GM15510 (cell line): ENCODE measurements around the gene CUX1.
A peak's percentile ranks its signal among the peaks of the same experiment; 100 is the strongest.

ENCODE experiments used
- POLR2A ChIP-seq: IDR thresholded peaks from 3 replicates; pipeline ENCODE4 v1.6.1; 2011; ENCODE audit warnings: borderline replicate concordance; ENCODE audit not compliant: insufficient read length; ENCODE audit errors: extremely low read depth

CUX1 gene

DNA sequence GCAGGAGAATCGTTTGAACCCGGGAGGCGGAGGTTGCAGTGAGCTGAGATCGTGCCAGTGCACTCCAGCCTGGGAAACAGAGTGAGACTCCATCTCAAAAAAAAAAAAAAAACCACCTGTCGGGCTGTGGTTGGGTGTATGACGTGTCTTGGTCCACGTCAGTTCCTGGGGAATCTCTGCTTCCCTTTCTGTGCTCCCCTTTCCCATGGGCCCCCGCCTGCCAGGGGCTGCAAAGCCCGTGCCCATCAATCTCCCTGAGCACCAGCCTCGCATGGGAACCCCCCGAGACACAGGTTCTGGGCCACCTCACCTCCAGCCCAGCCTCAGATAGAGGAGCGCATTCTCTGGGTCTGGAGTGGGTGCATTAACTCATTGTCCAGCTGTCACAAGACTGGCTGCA, 467.0 kb downstream of the CUX1 start:
- TF ChIP-seq POLR2A = no peak

DNA sequence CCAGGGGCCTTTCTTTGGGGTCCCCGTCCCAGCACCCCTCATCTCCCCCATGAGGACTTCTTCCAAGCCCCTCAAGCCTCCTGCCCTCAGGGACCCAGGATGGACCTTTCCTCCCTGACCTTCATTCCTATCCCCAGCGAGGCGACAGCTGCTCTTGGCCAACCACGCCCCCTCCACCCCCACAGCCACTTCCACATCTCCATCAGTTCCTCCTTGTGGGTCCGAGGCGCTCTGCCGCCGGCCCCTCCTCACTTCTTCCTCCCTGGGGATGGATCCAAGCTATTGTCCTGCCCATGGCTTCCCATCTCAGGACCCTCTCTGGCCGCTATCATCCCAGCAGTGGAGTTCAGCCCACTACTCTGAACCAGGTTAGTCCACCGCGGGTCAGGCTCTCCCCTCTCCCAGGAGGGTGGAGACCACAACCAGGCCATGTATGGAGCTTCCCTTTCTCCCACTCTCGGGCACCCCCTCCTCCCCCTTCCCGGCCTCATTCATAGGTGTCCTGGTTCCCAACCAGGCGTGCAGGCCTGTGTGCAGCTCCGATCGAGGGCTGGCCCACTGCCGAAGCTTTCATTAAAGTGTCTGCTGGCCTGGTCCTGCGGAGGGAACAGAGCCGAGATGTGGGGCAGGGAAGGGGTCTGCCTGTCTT, 467.6 kb downstream of the CUX1 start:
- TF ChIP-seq POLR2A = no peak

DNA sequence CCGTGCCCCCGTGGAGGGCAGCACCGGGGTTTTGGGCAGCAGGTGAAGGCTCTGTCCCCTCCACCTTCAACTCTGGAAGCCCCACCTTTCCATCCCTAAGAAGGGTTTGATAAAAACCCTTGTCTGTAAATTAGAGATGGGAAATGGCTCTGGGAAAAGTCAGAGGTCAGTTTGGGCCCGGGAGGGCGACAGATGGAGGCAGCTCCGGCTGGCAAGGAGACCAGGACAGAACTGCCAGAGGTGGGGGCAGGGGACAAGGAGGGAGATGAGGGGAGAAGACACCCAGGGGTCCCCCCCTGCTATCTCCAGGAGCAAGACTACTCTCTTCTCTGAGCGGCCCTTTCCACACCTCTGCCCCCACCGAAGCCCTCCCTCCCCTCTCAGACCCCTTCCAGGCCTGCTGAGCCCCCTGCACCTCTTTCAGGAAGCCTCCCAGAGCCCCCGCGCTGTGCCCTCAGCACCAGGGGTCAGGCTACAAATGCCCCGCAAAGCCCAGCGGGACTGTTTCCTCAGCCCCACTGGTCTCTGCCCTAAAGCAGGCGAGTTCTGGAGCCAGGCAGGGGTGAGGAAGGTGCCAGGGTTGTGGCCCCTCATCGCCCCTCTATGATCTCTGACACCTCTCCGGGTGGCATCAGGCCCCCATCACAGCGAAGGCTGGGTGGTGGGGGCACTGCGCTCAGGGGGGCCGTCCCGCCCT, 468.3 kb downstream of the CUX1 start:
- no peak for TF ChIP-seq POLR2A

DNA sequence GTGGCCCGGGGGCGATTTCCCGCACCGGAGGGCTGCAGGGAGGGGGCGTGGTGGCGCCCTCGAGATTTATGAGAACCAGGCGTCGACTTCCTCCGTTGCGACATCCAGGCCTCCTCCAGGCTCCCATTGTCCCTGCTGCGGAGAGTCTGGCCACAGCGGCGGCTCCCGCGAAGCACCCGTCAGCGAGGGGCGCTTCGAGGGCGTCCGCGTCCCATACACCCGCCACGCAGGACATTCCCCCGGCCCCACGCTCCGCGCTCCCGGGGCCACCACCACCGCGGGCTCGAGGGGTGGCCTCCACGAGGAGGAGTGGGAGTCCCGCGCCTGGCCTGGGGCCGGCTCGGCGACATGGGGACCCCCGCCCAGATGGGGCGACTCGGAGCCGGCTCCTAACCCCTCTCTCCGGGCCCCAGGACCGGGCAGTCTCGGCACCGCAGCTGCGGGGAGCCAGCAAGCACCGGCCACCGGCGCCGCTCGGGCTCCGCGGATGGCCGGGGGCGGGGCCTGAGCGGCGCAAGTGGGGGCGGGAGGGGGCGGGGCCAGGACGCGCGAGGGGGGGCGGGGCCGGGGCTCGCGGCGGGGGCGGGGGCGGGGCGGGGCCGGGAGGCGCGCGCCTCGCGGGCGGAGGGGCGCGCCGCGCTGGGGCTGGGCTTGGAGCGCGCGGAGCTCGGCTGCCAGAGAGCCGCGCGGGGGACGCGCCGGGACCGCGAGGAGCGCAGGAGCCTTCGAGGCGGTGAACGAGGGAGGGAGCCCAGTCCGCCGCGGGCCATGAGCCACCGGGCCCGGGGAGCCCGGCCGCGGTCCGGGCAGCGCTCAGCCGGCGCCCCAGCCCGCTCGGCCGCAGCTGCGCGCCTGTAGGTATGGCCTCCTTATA, 469.0 kb downstream of the CUX1 start, which contains the start of gene SH2B2:
Gene SH2B2 (plus strand): TSS at position 632 of the 874 bp plus-strand sequence. CDS start 13,683 bp downstream, outside the sequence.
- peak; percentile 55 for TF ChIP-seq POLR2A

DNA sequence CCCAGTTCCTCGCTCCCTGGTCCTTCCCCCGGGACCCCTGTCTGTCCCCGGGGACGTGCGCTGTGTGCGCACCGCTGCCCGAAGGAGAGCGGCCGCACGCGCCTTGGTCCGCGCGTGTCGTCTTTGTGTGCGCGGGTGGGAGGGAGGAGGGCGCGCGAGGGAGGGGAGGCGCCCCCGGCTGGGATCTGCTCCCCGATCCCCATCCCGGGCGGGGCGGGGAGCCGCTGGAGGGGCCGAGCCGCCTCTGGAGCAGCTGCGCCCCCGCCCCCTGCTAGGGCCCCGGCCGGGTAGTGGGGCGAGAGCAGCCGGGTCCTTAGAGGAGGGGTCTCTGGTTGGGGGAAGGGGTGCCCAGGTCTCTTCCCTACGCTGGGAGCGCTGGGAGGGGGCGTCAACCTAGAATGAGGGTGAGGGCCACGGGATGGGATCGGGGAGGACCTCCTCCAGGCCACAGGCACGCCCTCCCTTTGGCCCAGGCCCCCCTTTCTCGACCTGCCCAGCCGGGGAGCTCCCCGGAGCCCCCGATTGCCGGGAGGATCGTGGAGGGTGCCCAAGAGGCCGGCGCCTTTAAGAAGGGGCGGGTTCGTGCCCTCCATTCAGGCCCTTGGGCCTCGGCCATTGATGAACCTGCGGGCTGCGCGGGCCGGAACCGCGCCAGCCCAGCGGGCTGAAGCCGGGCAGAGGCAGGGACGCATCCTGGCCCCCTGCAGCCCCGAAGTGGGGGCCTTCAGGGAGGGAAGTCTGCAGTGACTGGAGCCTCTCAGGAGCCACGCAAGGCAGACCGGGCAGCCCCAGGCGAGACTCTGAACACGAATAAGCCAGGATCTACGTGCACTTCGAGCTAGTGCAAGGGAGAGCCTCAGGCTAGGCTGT, 469.9 kb downstream of the CUX1 start:
- TF ChIP-seq POLR2A = no peak

DNA sequence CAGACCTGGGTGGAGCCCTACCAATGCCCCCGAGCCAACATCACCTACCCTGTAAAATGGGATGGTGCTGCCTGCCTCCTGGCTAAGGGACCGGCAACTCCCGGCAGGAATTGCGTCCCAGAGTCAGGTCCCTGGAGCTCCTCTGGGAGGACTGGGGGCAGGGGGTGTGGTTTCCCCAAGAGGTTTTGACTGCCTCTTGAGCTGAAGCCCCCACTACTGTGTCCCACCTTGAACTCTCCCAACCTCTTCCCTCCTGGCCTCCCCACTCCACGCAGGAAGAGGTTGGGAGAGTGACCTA, 470.5 kb downstream of the CUX1 start:
- no peak for TF ChIP-seq POLR2A

DNA sequence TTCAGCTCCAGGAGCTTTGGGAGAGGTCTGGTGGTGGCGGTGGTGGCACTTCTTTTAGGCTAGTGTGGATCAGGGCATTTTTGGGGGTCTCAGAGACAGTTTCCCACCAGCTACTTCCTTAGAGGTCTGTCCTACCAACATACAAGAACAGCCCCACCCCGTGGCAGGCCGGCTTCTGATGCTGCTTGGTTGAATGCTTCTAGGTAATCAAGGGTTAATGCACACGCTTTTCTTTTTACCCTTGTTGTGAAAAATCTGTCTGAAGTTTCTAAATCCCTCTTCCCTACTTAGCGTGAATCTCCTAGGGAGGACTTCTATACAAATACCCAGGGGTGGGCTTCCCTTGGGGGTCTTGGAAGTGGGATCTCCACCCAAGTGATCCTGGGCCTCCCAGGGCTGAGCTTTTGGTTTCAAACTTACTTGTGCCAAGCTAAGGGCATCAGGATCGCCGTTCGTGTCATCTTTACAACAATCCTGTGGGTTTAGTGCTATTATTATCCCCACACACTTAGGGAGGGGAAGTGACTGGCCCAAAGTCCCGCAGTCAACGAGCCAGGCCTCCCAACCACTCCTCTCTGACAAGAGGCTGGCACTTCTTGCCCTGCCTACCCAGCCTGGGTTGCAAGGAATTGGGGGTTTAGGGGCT, 471.0 kb downstream of the CUX1 start:
- peak; percentile 4 for TF ChIP-seq POLR2A

DNA sequence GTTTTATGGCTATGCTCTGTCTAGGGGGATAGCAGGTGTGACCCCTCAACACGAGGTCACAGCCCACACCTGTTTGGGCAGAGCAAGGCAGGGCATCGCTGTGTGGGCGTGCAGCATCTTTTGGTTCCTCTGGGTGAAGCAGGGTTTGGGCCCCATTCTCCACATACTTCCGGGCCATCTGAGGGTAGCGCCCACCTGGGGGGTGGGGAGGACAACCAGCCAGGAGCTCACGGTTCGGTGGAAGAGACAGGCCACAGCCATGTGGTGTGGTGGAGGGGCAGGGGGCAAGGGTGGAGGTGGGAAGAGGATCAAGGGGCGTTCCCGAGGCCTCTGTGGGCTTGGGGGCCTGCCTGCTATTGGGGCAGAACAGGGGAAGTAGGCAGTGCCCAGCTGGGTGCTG, 471.6 kb downstream of the CUX1 start:
- peak; percentile 8 for TF ChIP-seq POLR2A

DNA sequence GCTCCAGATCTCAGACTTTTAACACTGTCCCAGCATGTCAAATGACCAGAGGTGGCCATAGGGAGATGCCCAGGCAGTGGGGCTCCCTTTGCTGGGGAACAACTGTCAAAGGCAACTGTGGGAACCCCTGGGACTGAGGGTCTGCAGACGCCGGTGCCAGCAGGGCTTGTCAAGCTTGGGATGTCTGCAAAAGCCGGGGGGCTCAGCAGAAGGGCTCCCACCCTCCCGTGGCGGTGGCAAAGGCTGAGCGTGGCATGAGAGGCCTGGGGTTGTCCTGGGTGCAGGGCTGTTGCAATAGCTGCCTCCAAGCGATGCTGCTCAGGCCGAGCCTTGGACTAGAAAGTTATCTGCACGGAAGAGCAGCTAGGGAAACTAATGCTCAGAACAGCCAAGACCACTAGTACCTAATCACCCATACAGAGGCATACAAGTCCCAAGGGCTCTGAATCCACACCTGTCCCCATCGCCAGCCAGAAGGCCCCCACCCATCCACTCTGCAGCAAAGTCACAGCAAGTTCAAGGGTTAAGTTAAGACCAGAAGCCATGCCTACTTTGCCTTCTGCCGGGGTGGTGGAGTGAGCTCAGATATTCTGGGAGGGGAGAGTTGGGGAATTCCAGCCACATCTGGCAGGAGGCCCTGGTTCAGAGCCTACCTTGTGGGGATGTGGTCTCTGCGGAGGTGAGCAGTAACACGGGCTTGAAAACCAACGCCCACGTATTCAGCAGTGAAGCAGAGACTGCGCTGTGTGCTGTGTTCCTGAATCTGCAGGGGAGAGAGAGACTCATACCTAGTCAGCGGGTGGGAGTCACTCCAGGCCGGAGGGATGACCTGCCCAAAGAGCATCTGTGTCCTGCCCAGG, 473.9 kb downstream of the CUX1 start:
- no peak for TF ChIP-seq POLR2A

DNA sequence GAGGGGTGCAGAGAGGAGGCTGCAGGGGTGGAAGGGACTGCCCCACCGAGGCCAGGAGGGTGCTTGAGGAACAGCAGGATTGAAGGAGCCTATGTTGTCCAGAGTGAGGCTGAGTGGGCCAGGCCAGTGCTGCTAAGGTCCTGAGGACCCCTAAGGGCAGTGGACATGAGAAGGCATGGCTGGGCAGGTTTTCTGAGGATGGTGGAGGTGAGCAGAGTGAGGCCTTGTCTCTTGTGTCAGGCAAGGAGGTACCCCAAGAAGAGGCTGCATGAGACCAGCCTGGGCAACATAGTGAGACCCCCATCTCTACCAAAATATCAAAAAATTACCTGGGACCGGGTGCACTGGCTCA, 474.5 kb downstream of the CUX1 start:
- TF ChIP-seq POLR2A = no peak

DNA sequence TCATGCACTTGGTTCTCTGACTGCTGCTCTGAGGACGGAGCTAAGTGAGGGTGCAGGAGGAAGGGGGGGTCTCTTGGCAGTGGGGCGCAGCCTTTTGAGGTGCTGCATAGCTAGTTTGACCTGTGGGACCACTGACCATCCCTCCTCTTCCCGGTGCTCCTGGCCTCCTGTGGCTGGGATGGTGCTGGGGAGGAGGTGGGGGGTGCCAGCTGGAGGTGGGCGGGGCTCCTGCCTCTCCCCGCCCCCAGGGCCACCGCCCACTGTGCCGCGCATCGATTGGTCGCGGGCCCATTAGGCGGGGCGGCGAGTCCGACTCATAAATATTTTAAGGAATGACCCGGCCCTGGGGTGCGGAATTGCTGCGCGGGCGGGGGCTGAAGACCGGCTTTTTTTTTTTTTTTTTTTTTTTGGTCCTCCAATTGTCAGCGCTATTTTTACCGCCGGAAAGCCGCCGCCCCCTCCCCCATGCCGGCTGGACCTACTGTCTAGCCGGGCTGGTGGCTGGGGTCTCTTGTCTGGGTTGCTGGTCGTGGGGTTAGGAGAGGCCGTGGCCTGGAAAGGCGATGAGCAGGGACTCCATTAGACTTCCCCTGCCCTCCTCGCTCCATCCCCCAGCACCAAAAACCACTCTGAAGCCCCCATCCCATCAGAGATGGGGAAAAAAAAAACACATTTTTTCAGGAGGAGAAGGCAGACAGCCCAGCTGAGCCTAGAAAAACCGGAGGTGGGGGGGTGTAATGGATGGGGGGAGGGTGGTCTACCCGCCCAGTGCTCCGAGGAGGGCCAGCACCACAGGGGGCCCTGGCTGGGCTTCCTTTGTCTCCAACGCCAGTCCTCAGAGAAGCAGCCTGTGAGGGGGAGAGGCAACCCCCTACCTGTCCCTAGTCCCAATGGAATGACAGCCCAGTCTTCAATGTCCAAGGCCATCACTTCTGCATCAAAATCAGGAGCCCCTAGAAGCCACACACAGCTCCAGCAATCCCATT, 475.7 kb downstream of the CUX1 start:
- no peak for TF ChIP-seq POLR2A

DNA sequence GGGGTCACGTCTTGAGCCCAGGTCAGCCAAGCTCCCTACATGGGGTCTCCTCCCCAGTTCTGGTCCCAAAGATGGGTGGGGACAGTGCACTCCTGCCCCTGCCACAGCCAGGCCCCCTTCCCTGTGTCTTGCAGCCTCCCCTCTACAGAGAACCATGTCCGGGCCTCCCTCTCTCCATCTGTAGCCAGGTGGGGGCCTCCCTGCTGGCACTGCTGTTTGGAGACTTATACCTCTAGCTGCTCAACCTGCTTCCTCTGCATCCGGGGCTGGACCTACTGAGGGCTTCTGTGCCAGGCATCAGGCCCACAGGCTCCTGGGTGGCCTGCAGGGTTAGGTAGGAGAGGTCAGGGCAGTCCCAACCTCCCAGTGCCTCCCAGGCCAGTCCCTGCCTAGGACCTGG, 477.2 kb downstream of the CUX1 start:
- TF ChIP-seq POLR2A = no peak
